RWPE2 (cell line): ENCODE data around the gene PRLR.

ENCODE experiments used
- ATAC-seq: fragments of 200-7000 bp; cut with Tn5 transposase; 3 replicates; pipeline ENCODE4 v1.9.1; 2021; ENCODE audit warnings: low read depth
- DNase-seq: peaks from one replicate; pipeline ENCODE4 v3.0.0-alpha.2; 2020; ENCODE audit warnings: low spot score
- H3K27ac ChIP-seq: fragments of 450-650 bp; 2 replicates; pipeline ENCODE4 v1.5.1; 2017; ENCODE audit warnings: mild to moderate bottlenecking; ENCODE audit not compliant: poor library complexity, severe bottlenecking
- H3K27me3 ChIP-seq: fragments of 250-450 bp; sonication (Bioruptor Pico); 2 replicates; pipeline ENCODE4 v1.5.1; 2021; ENCODE audit warnings: mild to moderate bottlenecking, moderate library complexity; ENCODE audit not compliant: insufficient read depth, poor library complexity, severe bottlenecking
- H3K36me3 ChIP-seq: fragments of 250-450 bp; sonication (Bioruptor Pico); 2 replicates; pipeline ENCODE4 v1.5.1; 2020; ENCODE audit warnings: low read depth, mild to moderate bottlenecking, moderate library complexity
- H3K4me1 ChIP-seq: fragments of 250-450 bp; sonication (Bioruptor Pico); 2 replicates; pipeline ENCODE4 v1.5.1; 2021; ENCODE audit warnings: mild to moderate bottlenecking, moderate library complexity; ENCODE audit not compliant: insufficient read depth, poor library complexity, severe bottlenecking
- H3K4me3 ChIP-seq: fragments of 250-450 bp; sonication (Bioruptor Pico); 2 replicates; pipeline ENCODE4 v1.5.1; 2021; ENCODE audit warnings: mild to moderate bottlenecking, moderate library complexity; ENCODE audit not compliant: severe bottlenecking
- H3K9me3 ChIP-seq: fragments of 250-450 bp; sonication (Bioruptor Pico); 2 replicates; pipeline ENCODE4 v1.5.1; 2021; ENCODE audit warnings: mild to moderate bottlenecking, moderate library complexity; ENCODE audit not compliant: severe bottlenecking
- TF ChIP-seq, protein P1 (sequence below): fragments of 450-650 bp; IDR thresholded peaks from one replicate; pipeline ENCODE4 v1.5.1; 2017; ENCODE audit warnings: mild to moderate bottlenecking, moderate library complexity; ENCODE audit not compliant: poor library complexity, severe bottlenecking

PRLR gene

DNA sequence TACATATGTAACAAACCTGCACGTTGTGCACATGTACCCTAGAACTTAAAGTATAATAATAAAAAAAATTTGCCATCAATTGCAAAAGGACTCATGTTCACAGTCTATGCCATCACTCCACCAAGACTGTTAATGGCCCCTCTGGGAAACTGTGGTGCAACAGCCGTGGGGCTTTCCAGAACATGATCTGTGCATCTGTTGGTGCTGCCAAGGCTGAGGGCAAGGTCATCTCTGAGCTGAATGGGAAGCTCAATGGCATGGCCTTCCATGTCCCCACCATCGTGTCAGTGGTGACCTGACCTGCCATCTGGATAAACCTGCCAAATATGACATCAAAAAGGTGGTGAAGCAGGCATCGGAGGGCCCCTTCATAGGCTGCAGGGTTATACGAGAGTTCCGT lies 149.2 kb downstream of the PRLR start:
- Histone ChIP-seq H3K27ac (no peak overlapping the region), H3K9me3 (no peaks in the 10 kb centered on the region), H3K4me3 (no peak overlapping the region), H3K27me3 (no peaks in the 10 kb centered on the region), H3K4me1 (no peaks in the 10 kb centered on the region), H3K36me3 (no peaks in the 10 kb centered on the region)
- TF ChIP-seq, protein P1, sequence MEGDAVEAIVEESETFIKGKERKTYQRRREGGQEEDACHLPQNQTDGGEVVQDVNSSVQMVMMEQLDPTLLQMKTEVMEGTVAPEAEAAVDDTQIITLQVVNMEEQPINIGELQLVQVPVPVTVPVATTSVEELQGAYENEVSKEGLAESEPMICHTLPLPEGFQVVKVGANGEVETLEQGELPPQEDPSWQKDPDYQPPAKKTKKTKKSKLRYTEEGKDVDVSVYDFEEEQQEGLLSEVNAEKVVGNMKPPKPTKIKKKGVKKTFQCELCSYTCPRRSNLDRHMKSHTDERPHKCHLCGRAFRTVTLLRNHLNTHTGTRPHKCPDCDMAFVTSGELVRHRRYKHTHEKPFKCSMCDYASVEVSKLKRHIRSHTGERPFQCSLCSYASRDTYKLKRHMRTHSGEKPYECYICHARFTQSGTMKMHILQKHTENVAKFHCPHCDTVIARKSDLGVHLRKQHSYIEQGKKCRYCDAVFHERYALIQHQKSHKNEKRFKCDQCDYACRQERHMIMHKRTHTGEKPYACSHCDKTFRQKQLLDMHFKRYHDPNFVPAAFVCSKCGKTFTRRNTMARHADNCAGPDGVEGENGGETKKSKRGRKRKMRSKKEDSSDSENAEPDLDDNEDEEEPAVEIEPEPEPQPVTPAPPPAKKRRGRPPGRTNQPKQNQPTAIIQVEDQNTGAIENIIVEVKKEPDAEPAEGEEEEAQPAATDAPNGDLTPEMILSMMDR = no peak
- DNase-seq (no peak), ATAC-seq (no peak)

DNA sequence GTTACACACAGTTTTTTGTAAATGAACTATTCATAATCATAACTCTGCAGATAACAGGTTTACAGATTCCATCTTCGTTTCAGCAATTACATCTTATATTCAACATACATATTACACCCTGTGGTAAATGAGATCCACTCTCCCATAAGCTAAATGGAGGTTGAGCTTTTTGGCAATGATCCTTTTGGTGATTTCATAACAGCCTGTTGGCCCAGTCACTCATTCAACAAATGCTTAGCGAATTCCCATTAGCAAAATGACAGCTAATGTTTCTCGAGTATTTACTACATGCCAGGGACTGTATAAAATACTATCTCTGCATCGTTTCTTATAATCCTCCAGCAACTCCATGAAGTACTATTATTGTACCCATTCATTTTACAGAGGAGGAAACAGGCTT lies 157.1 kb downstream of the PRLR start:
- Histone ChIP-seq H3K4me3 (no peak overlapping the region), H3K4me1 (no peaks in the 10 kb centered on the region), H3K9me3 (no peaks in the 10 kb centered on the region), H3K36me3 (no peaks in the 10 kb centered on the region), H3K27me3 (peaks cover 3% of the 10 kb centered on the region), H3K27ac (no peak overlapping the region)
- TF ChIP-seq, protein P1 = no peak
- ATAC-seq (no peak), DNase-seq (no peak)

DNA sequence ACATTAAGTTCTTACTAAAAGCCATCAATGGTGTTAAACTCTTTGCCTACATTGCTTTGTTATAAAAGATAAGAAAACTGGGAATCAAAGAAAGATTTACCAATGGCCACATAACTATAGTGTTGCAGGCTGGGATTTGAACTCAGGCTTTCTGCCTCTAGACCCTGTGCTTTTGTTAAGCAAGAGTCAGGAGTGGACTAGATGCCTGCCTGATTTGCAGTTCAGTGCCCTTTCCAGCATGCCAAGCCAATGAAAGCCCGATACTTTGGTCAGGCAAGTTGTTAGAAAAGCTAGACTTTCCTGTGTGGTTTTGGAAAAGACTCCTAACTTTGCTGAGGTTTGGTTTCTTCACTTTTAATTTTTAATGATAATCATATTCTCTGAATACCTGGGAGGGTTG lies 161.1 kb downstream of the PRLR start:
- no peak for DNase-seq
- Histone ChIP-seq H3K4me3 (no peak overlapping the region), H3K36me3 (no peaks in the 10 kb centered on the region), H3K9me3 (no peaks in the 10 kb centered on the region), H3K4me1 (no peaks in the 10 kb centered on the region), H3K27ac (no peak overlapping the region), H3K27me3 (peaks cover 3% of the 10 kb centered on the region)
- TF ChIP-seq, protein P1 = no peak
- no peak for ATAC-seq

DNA sequence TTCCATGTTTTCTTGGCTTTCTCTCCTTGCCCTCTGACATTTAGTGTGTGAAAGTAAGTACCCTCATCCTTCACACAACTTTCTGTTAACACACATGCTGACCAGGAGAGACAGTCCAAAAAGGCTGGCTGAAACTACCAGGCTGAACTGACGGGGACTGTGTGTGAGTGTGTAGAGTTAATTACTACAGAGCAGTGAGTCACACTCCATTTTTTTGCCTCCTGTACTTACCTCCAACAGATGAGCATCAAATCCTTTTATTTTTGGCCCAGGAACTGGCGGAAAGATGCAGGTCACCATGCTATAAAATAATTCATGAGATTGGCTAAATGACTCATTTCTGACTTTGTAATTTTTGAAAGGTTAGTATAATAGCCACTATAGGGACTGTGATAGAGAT lies 162.3 kb downstream of the PRLR start:
- DNase-seq (no peak), ATAC-seq (peak; percentile 48; the same call in 1 of the 3 replicates)
- TF ChIP-seq, protein P1 = no peak
- peaks cover 6% of the 10 kb centered on the region for H3K27me3 ChIP-seq
- H3K9me3 ChIP-seq = no peaks in the 10 kb centered on the region
- no peaks in the 10 kb centered on the region for H3K36me3 ChIP-seq
- H3K27ac ChIP-seq = no peak overlapping the region
- H3K4me3 ChIP-seq = no peak overlapping the region
- no peaks in the 10 kb centered on the region for H3K4me1 ChIP-seq

DNA sequence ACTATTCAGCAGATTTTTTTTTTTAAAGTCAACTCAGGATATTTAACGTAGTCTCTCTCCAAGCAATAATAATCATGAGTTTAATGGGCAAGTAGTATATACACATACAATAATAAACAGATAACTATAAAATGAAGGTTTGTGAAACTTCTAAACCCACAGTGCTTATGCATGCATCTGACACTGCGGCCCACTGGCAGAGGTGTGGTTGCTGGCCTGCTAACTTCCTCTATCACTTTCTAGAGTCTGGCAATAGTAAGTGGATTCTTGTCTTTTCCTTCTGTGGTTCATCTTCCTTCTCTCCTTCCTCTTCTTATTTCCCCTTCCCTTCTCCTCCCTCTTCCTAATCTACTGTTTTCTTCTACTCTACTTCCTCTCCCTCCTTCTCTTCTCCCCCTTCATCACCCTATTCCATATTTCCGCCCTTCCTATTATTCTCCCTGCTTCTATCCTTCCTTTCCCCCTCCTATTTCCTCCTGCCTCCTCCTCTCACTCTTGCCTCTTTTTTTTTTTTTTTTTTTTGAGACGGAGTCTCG lies 164.0 kb downstream of the PRLR start:
- Histone ChIP-seq H3K27me3 (peaks cover 6% of the 10 kb centered on the region), H3K9me3 (no peaks in the 10 kb centered on the region), H3K36me3 (no peaks in the 10 kb centered on the region), H3K4me1 (no peaks in the 10 kb centered on the region), H3K4me3 (no peak overlapping the region), H3K27ac (no peak overlapping the region)
- DNase-seq = no peak
- no peak for ATAC-seq
- TF ChIP-seq, protein P1 = no peak
